Endometrial microvascular endothelial cells (primary cell): ENCODE measurements around the gene MAPKAP1. TPM values are rescaled to one million over a fixed set of nuclear protein-coding genes. Genes with fewer than 3 reads are reported as not detected.

Experiments used
- in situ Hi-C: cut with HindIII; loops from 2 replicates; pipeline ENCODE4 v1.10.0; 2017; ENCODE audit warnings: low sequenced_read_pairs, low pct_unique_long_range_greater_than_20kb; ENCODE audit errors: inconsistent ontology term
- total RNA-seq: library from RNA; depleted of rRNA; stranded (reverse); fragments of >200 nt; gene quantifications from one replicate; pipeline ENCODE4 v1.2.3, GENCODE V29; 2015; ENCODE audit errors: inconsistent ontology term

MAPKAP1 gene
- total RNA-seq, 1 donor from 2014 or later = 142 TPM

DNA sequence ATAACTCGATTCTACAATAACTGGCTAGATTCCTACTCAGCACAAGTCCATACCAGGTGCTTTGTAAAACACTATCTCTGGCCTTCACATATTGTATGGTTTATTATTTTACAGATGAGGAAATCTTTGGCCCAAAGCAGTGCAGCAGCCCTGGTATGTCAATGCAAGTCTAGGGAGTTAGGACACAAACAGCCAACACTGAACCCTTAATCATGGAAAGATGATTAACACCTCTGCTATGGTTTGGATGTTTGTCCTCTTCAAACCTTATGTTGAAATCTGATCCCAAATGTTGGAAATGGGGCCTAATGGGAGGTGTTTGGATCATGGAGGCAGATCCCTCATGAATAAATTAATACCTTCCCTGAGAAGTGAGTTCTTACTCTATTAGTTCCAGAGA, 76.6 kb downstream of the MAPKAP1 start:
- in situ Hi-C loops = no loop called here

DNA sequence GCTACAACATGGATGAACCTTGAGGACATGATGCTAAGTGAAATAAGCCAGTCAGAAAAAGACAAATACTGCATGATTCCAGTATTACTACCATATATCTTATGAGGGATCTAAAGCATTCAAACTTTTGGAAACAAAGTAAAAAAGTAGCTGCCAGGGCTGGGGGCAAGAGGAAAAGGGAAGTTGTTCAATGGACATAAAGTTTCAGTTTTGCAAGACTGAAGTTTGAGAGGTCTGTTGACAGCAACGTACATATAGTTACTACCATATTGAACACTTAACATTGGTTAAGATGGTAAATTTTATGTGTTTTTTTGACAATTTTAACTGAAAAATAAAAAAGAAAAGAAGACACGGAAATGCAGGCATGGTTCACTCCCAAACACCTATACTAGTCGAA, 77.6 kb downstream of the MAPKAP1 start:
- in situ Hi-C loops = no loop called here

DNA sequence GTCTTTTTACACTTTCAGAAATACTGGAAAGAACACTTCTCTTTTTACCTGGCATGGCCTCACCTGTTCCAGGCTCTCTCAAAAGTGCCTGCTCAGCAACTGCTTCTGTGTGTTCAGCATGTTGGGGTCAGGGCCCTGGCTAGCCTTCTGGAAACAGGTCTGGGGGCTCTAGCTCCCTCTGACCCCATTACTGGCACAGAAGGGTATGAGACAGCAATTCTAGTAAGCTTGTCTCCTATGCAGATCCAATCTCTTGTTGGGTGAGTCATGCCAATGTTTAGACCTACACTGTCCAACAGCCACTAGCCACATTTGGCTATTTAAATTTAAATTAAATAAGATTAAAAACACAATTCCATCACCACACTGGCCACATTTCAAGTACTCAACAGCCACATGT, 80.8 kb downstream of the MAPKAP1 start:
- in situ Hi-C loops = no loop called here

- in situ Hi-C loops = no loop called here
These were observed 85.8 kb downstream of the MAPKAP1 start for GRCh38 chr9:125621170-125621569.

GRCh38 chr9:125620216-125620615, 86.8 kb downstream of the MAPKAP1 start:
- in situ Hi-C loops = no loop called here

GRCh38 chr9:125617087-125617486, 89.9 kb downstream of the MAPKAP1 start:
- in situ Hi-C loops = no loop called here

DNA sequence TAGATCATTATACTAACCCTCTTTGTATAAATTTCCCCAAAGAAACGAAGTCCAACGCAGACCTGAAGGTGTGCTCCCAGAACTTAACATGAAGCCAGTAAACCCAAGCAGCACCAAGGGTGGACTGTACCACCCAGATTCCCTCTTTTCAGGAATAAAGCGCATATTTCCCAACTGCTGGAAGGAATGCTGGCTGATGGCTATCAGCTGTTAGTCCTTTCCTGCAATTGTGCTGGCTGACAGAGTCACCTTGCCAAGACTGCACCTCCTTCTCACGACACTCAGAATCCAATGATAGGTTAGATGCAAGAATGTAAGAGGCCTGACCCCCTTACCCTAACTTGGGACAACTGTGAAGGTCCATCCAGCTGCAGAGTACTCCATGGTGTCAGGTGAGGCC, 93.9 kb downstream of the MAPKAP1 start:
- in situ Hi-C loops = no loop called here

DNA sequence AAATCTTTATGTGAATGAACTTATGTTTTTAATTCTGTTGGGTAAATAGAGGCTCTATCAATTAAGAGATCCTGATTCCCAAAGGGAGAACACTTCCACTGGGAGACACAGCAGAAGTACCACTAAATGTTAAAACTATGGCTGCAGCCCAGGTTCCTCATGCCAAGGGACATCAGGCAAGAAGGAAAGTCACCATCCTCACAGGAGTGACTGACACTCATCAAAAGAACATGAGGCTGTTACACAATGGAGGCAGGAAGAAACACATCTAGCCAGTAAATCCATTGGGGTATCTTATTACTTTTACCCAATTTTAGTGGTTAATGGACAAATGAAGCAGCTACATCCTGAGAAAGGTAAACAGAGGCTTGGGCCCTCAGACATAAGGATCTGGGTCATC, 94.4 kb downstream of the MAPKAP1 start:
- in situ Hi-C loops = no loop called here

DNA sequence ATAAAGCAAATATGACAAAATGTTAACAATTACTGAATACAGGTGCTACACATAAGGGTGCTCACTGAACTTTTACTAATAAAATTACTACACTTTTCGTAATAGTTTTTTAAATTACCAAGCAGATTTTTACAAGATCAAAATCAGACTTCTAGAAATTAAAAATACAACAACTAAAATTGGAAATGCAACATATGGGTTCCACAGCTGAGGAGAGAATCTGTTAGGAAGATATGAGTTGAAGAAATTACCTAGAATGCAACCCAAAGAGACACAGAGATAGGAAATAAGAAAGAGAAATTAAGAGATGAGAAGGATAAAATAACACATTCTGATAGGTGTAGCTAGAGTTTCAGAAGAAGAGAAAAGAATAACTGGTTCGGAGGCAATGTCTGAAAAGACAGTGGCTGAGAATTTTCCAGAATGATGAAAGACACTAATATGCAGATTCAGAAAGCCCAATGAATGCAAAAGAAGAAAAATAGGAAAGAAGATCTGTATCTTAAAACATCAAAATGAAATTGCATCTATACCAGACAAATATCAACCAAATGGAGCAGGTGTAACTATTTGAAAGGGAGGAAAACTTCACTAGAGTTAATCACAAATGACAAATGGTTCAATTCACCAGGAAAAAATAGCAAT, 95.8 kb downstream of the MAPKAP1 start:
- in situ Hi-C loops = no loop called here

GRCh38 chr9:125609744-125610143, 97.3 kb downstream of the MAPKAP1 start:
- in situ Hi-C loops = no loop called here

GRCh38 chr9:125608489-125609224, 98.4 kb downstream of the MAPKAP1 start:
- in situ Hi-C loops = no loop called here

GRCh38 chr9:125604196-125604595, 102.8 kb downstream of the MAPKAP1 start:
- in situ Hi-C loops = no loop called here

DNA sequence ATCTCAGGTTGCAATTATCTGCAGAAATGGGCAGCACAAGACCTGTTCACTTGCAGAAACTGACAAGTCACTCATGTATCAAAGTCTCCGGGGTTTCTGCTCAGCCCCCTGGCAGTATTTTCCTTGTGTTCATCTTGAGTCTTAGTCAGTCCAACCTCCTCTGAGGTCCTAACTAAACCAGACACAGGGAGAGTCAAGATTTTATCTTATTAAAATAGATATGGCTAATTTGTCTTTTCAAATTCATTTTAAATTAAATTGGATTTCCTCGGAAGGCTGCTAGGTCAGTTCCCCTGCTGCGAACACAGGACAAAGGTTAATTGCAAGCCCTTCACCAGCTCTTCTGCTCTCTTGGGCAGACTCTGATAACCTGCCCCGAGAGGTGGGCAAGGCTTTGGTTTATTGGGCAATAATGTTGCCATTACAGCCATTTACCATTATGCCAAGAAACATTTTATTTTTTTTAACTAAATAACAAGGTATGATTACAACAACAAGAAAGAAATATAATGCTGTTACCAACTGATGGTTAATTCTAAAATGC, 103.5 kb downstream of the MAPKAP1 start:
- in situ Hi-C loops = no loop called here

DNA sequence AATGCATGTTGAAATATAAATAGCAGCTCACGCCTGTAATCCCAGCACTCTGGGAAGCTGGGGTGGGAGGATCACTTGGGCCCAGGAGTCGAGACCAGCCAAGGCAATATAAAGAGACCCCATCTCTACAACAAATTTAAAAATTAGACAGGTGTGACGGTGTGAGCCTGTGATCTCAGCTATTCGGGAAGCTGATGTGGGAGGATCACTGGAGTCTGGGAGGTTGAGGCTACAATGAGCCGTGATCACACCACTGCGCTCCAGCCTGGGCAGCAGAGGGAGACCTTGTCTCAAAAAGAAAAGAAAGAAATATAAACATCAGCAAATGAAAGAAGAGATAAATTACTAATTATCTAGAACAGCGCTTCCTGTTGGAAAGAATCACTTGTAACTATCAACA, 105.0 kb downstream of the MAPKAP1 start:
- in situ Hi-C loops = no loop called here

DNA sequence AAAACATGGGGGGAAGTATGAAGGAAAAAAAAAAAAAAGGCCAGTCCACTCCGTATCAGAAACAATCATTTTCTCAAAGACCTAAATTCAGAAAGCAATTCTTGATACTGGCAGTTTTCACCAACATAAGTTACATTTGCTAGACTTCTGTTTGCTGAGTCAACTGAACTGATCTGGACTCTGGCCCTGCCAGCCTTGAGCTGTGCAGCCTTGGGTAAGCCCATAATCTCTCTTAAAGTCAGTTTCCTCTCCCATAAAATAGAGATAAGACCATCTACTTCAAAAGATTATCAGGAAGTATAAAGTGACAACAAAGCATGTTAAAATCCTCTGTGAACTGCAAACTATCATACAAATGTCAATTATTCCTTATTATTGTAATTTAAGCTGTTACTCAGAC, 106.8 kb downstream of the MAPKAP1 start:
- in situ Hi-C loops = no loop called here

DNA sequence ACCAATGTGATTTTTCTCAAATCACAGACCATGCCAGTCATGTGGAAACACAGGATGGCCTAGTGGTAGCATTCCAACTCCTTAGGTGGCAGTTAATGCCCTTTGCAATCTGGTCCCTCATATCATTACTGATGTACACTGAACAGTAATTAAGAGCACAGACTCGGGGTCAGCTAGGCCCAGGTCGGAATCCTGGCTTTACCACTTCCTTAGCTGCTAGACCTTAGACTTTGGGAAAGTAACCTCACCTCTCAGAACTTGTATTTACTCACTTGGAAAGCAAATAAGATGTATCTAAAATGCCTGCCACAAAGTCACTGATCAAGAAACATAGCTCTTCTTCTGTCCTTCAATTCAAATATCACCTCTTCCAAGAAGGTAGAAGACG, 112.8 kb downstream of the MAPKAP1 start:
- in situ Hi-C loops = no loop called here

GRCh38 chr9:125593581-125594222, 113.3 kb downstream of the MAPKAP1 start:
- in situ Hi-C loops = no loop called here

DNA sequence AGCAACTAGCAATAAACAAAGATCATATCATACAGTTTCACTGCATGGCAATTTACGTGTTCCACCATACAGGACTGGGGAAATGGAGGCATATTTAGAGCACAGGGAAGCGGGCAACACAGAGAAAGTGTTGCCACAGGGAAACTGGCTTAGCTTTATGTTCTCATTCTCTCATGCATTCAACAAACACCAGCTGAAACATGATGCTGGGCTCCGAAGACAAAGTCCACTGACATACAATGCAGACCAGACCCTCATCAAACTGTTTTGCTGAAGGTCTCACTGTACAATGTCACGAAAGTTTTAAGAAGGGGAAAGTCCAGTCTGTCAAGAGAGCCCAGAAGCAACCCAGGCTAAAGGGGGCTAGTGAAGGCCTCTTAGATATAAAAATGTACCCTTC, 115.1 kb downstream of the MAPKAP1 start:
- in situ Hi-C loops = no loop called here

DNA sequence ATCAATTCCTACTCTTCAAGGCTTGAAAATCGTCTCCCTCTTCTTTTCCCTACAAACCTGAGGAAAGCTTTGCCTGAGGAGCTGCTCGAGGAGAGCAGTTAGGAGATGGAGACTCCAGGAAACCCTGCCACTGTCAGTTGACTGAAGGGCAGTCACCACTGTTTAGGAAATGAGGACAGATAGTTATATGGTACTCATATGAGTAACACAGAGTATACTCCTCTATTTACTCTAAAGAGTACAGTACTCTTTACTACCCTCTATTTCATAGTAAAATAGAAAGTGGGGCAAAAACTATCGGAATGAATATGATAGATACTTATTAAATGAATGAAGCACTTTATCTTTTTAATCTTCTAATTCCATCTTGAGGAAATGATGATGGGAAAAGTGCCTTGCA, 115.8 kb downstream of the MAPKAP1 start:
- in situ Hi-C loops = no loop called here

DNA sequence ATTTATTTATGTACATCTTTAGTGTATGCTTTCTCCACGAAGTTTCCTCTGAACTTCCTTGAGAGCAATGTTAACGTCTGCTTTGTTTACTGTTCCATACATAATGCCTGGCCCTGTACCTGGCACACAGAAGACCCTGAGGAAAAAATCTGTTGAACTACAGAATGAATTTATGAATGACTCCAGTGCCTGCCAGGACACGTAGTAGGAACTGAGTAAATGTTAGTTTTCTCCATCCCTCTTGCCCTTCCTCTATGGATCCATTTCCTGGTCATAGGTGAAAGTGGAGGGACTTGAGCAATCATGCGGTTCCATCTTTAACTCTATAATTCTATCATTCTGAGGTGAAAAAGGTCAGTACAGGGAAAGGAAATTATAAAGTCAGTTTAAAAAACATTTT, 117.7 kb downstream of the MAPKAP1 start:
- in situ Hi-C loops = no loop called here
